GM19351 (cell line): Measurements from ENCODE around the gene ACOT11.
A peak's percentile ranks its signal among the peaks of the same experiment; 100 is the strongest.
"Not testable (repeated sequence)": the region's sequence is repeated elsewhere in the genome, so short reads cannot be mapped to it uniquely, and the experiment has no call there.

ENCODE experiments used
- ATAC-seq: cut with Tn5 transposase; IDR thresholded peaks from one replicate; pipeline ENCODE4 v1.9.1; 2021; ENCODE audit warnings: mild to moderate bottlenecking, moderate library complexity; ENCODE audit not compliant: unreplicated experiment

ACOT11 gene

DNA sequence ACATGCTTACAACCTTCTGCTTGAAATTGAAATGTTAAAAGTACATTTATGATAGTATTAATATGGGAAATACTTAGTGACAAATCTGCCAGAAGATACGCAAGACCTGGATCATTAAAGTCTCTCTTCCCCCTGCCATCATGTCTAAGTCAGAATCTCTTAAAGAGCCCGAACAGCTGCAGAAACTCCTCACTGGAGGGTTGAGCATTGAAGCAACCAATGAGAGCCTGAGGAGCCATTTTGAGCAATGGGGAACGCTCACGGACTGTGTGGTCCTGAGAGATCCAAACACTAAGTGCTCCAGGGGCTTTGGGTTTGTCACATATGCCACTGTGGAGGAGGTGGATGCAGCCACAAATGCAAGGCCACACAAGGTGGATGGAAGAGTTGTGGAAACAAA lies 11.4 kb upstream of the ACOT11 start:
- ATAC-seq: not testable (repeated sequence)

DNA sequence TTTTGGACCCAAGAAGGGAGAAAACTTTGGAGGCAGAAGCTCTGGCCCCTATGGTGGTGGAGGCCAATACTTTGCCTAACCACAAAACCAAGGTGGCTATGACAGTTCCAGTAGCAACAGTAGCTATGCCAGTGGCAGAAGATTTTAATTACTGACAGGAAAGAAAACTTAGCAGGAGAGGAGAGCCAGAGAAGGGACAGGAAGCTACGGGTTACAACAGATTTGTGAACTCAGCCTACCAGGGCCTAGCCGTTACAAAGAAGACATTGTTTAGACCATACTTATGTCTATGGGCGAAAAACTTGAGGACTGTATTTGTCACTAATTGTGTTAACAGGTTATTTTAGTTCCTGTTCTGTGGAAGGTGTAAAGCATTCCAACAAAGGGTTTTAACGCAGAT lies 10.4 kb upstream of the ACOT11 start:
- no peak for ATAC-seq

DNA sequence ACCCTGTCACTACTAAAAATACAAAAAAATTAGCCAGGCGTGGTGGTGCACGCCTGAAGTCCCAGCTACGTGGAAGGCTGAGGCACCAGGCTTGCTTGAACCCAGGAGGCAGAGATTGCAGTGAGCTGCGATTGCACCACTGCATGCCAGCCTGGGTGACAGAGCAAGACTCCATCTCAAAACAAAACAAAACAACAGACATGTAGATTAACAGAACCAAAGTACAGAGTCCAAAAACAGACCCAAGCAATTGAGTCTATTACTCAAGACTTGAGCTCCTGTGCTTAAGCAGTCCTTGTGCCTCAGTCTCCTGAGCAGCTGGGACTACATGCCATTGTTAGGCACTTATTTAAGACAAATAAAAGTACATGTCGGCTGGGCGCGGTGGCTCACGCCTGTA lies 9.5 kb upstream of the ACOT11 start:
- no peak for ATAC-seq

DNA sequence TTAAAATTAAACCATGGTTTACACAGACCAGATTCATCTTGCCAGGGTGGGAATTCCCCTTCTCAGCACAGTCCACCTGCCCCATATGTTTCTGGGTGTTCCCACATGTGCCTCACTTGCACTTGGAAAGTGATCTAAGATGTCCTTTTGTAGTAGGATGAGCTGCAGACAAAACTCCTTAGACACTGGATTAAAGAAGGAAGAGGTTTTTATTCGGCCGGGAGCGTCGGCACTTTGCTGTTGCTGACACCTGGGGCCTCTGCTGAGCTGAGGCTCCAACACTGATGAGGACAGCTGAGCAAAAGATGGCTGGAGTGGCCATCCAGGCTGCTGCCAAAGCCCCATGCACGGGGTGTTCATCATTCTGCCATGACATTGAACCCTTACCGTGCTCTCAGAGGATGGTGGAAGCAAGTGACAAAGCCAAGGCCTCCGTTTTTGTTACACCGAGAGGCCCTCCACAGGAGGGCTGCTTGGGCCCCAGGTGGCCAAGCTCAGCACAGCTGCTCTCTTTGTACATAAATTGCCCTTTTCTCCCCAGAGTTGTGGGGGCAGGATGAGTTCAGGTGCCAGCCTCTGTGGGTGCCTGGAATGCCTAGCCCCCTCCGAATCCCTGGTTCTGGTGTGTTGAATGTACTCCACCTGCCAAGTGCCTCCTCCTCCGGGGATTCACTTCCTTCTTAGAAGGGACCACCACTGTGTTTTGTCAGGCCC lies 7.3 kb upstream of the ACOT11 start:
- no peak for ATAC-seq

DNA sequence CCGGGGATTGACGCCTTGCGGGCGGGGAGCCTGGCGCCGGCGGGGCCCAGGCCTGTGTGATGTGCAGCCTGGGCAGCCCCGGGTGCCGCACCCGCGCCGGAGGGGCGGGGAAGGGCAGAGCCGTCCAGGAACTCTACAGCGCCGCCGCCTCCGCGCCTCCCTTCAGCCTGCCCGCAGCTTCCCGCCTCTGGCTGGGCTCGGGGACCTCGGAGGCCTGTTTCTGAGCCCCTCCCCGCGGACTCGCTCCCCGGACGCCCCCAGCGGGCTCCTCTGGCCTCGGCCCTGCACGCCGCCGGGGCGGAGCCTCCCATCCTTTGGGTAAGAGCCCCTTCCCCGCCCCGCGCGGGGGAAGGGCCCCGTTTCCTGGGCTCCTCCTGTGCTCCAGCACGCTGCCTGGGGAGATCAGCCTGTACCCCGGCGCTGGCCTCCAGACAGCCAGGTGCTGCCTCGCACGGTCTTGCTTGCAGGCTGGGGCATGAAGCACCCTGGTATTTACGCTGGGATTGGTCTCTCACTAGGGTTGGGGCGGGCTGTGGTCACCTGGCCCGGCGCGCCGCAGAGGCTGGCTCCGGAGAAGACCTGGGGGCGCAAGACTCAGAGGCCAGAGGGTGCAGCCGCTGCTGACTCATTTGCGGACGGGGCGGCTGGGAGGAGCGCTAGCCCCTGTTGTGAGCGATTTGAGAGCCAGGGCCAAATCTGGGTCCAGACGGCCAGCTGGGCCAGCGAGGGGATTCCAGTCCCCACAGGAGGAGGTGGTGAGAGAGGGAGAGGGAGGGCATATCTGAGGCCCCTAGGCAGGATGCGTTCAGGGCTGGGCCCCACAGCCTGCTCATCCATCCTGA lies 5.7 kb upstream of the ACOT11 start:
- ATAC-seq: peak; percentile 67

DNA sequence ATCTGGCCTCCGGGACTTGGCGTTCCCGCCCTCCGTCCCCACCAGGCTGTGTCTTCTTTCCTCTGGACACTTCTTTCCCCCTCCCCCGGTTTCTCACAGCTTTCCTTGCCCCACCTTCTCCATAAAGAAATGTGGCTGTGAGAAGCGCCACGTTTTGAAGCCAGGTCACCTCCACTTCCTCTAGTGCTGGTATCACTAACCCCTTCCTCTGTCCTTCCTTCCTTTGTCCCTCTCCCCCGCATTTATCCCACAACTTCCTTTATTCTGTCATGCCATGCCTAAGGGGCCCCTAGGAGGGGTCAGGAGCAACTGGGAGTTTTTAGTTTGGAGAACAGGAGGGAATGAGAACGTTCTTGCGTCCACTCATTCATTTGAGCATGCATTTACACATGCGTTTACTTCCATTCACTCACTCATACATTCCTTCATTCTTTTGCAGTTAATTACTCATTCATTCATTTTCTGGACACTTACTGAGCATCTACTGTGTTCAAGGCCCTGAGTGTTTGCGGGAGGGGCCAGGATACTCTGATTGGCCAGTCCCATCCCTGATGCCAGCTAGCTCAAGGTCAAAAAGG lies 5.0 kb upstream of the ACOT11 start:
- ATAC-seq: no peak

DNA sequence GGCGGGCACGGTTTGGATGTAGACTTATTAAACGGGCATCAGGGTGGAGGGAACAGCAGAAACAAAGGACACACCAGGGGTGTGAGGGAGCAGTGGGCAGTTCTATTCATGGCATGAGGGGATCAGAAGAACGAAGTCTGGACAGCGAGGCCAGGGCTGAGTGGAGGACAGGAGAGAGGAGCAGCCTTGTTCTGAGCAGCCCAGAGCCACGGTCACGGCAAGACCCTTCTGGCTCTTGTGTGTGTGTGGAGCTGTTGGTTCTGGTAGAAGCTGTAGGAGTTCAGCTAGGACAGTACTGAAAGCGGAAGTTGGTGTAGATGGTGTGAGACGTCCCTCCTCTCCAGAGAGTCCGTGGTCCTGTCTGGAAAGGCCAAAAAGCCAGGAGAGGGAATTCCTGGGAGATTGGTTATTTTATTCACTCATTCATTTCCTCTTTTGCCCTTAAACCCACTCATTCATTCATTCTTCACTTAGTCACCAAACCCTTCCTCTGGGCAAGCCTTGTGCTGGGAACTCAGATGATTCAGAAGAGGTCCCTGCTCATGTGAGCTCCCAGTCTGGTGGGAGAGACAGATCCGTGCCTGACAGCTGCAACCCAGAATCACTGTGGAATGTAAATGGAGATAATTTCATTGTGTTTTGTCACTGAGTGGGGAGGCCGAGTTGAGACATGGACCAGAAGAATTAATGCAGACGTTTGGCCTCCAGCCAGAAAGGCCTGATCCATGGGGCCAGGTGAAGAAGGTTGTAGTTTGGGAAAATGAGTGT lies 4.1 kb upstream of the ACOT11 start:
- no peak for ATAC-seq

DNA sequence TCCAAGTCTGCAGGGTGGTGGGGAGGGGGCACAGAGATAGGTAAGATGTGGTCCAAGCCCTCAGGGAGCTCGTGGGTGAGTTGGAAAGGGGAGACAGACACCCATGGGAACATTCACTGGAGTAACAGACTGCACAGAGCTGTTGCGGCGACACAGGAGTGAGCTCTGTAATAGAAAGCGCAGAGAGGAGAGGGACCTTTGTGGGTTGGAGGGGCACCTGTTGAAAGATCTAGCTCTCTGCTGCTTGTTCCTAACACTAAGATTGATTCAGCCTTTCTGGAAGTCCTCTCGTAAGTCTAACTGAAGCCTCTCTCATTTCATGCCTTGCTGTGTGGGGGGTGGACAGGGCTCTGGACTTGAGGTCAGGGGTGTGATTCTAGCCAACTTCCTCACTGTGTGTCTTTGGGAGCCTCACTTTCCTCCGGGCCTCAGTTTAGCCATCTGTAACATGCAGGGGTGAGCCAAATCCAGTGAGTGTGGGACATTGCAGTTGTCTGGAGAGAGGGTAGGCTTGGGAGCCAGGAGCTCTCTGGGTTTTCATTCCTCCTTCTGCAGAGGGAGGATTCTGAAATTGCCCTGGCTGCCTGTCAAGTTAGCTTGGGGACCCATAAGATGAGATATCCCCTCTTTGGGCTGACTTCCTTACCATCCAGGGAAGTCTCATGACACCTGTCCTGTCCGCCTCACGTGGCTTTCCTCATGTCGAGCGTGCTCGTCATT lies 2.0 kb upstream of the ACOT11 start:
- no peak for ATAC-seq

DNA sequence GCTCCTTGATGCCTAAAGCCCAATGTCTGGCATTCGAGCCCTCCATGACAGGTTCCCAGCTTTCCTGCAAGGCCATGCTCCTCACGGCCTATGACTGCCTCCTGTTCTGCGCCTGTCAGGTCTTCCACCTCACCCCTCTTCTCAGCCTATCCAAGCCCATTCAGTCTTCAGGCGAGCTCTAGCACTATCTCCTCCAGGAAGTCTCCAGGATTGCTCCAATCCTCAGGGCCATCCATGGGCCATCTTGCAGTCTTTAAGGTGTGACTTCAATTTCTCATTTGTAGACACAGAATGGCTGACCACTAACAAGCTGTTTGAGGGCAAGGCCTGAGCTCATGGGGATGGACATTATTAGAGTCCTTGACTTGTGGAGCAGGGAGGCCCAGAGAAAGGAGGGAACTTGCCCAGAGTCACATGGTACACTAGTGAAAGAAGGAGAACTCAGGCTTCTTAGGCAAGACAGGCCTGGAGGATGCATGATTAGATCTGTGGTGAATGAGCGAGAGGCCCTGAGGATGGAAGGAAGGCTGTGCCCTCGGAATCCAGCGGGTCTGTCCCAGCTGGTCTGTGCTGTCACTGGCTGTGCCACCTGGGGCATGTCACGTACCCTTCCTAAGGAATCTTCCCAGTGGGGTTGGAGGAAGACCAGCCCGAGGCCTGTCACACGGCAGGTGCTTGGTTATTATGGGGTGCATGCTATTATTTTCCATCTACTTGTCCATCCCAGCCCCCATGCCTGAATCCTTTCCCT lies 1.2 kb upstream of the ACOT11 start:
- ATAC-seq: no peak

DNA sequence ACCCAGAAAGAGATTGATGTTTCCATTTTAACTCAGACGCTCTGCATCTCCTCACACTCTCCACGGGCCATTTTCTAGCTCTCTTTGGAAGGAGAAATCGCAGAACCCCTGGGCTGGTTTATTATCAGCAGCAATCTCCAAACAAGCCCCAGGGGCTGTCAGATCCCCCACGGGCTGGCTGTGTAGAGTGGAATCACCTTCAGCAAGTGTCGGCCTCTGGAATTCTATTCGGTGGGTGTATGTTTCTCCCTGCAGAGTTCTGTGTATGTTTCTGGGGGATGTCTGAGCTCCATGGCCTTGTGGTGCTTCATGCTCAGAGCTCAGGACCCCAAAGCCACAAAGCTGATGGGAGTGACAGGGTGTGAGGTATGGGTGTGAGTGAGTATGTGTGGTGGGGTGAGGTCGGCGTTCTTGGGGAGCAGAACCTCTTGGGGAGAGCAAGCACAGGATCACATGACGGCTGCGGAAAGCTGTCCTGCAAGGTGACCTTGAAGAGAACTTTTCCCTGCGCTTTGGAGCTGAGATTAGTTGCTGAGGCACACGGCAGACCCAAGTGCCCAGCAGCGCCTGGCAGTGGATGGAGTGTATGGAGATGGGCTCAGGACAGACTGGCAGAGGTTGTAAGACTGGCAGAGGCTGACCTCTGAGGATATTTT lies 489 bp downstream of the ACOT11 start:
- no peak for ATAC-seq

DNA sequence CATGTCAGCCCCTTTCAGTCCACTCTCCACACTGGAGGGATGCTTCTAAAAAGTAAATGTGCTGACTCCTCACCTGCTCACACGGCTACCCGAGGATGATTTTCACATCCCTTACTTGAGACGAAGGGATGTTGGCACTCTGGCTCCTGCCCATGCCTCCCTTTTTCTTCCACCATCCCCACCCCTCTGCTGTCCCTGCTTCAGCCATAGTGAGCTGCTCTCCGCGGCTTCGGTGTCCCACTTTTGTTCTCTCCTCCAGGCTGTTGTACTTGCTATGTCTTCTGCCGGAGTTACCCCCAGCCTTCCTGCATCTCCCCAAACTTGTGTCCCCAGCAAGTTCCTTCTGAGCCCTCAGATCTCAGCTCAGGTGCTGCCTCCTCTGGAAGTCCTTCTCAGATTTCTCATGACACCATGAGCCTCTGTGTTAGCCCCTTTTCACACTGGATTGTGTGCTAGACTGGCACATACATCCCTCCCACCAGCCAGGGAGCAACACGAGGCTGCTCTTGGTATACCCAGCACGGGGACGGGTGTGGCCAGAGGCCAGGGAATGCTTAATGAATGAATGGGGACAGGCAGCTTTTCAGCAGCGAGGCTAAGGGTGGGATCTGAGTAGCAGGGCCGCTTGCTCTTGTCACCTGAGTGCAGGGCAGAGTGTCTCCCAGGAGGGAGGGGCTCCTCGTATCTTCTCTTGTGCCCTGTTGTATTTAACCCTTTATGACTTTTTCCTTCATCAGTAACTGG lies 1.3 kb downstream of the ACOT11 start:
- ATAC-seq: no peak

DNA sequence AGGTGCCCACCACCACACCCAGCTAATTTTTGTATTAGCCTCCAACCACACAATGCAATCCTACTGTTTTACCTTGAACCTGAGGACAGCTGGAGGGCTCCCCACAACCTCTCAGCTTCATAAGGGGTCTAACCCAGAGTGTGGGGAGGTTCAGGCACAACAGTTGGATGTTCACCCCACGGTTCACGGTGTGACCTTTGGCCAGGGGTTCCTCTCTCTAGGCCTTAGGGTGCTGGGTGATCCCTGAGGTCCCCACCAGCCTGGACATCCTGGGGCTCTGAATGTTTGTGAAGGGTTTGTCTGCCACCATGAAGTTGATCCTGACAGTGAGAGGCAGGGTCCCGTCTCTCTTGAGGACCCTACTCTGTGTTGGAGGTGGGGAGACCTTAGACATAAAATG lies 3.9 kb downstream of the ACOT11 start:
- no peak for ATAC-seq

DNA sequence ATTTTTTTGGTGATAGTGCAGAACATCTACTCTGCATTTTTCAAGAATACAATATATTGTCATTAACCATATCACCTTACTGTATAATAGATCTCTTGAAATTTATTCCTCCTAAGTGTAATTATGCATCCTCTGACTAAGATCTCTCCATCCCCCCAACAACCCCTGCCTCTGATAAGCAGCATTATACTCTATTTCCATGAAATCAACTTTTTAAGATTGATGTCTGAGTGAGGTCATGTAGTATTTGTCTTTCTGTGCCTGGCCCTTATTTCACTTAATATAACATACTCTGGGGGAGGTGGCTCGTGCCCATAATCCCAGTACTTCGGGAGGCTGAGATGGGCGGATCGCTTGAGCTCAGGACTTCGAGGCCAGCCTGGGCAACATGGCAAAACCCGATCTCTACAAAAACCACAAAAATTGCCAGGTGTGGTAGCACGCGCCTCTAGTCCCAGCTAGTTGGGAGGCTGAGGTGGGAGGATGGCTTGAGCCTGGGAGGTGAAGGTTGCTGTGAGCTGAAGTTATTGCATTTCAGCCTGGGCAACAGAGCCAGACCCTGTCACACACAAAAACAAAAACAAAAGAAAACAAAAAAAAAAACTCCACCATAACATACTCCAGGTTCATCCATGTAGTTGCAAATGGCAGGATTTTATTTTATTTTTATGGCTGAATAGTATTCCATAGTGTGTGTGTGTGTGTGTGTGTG lies 5.7 kb downstream of the ACOT11 start:
- ATAC-seq: no peak

DNA sequence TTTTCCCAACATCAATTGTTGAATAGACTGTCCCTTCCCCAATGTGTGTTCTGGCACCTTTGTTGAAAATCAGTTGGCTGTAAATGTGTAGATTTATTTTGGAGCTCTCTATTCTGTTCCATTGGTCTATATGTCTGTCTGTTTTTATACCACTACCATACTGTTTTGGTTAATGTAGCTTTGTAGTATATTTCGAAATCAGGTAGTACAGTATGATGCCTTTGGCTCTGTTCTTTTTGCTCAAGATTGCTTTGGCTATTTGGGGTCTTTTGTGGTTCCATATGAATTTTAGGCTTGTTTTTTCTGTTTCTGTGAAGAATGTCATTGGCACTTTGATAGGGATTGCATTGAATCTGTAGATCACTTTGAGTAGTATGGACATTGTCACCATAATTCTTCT lies 8.1 kb downstream of the ACOT11 start:
- ATAC-seq: no peak

DNA sequence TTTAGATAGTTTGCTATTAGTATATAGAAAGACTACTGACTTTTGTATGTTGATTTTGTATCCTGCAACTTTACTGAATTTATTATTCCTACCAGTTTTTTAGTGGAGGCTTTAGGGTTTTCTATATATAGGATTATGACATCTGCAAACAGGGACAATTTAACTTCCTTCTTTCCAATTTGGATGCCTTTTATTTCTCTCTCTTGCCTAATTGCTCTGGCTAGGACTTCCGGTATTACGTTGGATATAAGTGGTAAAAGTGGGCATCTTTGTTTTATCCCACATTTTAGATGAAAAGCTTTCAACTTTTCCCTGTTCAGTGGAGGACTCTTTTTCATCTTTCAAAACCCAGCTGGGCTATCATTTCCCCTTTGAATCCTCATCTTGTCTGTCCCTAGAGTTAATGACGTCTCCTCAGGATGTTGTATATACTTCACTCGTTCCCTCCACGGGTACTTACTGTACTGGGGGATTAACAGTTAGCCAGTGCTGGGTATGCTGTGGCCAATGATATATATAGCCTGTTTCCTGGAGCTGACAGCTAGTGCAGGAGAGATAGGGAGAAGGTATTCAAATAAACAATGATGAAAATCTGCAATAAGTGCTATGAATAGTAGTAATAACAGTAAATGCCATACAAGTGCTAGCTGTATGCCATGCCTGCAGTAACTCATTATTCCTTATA lies 9.8 kb downstream of the ACOT11 start:
- ATAC-seq: no peak

DNA sequence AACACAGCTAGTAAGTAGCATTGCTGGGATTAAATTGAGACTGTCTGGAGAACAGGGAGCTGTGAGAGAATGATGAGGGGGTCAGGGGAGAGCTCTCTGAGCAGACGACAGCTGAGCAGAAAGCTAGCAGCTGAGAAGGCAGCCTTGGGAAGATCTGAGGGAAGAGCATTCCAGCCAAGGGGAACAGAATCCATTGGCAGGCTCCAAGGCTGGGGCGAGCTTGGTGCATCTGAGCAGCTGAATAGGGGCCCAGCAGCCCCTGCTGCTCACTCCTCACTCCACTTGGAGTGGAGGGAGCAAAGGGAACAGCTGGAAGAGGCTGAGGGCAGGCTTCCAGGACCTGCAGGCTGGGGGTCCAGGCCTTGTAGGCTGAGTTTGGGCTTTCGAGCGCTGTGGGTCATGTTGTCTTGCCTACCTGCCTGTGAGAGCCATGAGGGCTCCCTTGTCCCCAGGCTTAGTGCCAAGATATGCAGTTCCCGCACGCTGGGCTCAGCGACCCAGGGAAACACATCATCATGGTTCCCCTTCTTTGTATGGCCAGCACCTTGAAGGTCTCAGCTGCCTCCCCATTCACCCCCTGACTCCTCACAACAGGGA lies 10.5 kb downstream of the ACOT11 start:
- ATAC-seq: no peak

DNA sequence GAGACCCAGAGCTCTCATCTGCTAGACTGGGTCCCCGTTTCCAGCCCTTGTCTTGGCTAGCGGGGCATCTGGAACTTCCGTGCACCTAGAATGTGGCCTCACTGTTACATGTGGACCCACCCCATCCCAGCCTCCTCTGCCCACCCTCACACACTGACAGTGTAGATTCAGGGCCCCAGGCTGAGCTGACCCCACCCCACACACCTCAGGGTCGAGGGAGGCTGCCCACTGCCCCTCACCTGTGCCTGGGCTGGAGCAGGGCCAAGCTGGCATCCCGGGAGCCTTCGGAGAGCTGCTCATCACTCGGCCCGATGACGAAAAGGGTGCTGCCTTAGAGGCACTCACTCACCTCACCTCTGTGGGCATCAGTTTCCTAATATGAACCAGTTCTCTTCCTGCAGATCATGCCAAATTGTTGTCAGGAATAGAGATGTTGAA lies 11.1 kb downstream of the ACOT11 start:
- ATAC-seq: no peak
